ENCODE measurements around the gene EFCAB6.

GRCh38 chr22:43658823-43659222, 153.3 kb downstream of the EFCAB6 start:
- TF ChIP-seq CTCF (IDR thresholded peaks at IDR 0.05) (no peak), POLR2A (IDR thresholded peaks at IDR 0.05) (no peak)

All from Peyer's patch (tissue), 4 donors.